OCI-LY1 (cell line): ENCODE results near the gene NDUFAF2.

Source experiments
- H2AFZ ChIP-seq: fragments of 200-600 bp; sonication (generic), shearing (Covaris generic); 2 replicates; pipeline ENCODE4 v1.6.0; 2014; ENCODE audit warnings: antibody characterized with exemption, mild to moderate bottlenecking, low read length
- H3F3A ChIP-seq: fragments of 200-600 bp; sonication (generic), shearing (Covaris generic); 2 replicates; pipeline ENCODE4 v1.6.0; 2014; ENCODE audit warnings: mild to moderate bottlenecking, antibody characterized with exemption, low read length, moderate library complexity; ENCODE audit not compliant: insufficient read depth
- H3K27ac ChIP-seq: fragments of 200-600 bp; sonication (generic); 2 replicates; pipeline ENCODE4 v1.5.1; 2014; ENCODE audit warnings: low read length, mixed run types, mild to moderate bottlenecking, low read depth; ENCODE audit not compliant: poor library complexity, severe bottlenecking
- H3K27me3 ChIP-seq: fragments of 200-600 bp; sonication (generic); 2 replicates; pipeline ENCODE4 v1.6.0; 2014; ENCODE audit warnings: antibody characterized with exemption, mild to moderate bottlenecking, low read length, moderate library complexity; ENCODE audit not compliant: insufficient read depth
- H3K36me3 ChIP-seq: fragments of 200-600 bp; sonication (generic); 2 replicates; pipeline ENCODE4 v1.6.1; 2014; ENCODE audit warnings: mild to moderate bottlenecking, antibody characterized with exemption, low read length, moderate library complexity, mixed read lengths; ENCODE audit not compliant: insufficient read depth
- H3K4me1 ChIP-seq: fragments of 200-600 bp; sonication (generic); 2 replicates; pipeline ENCODE4 v1.5.1; 2014; ENCODE audit warnings: mild to moderate bottlenecking, low read length, moderate library complexity; ENCODE audit not compliant: insufficient read depth, severe bottlenecking
- H3K4me2 ChIP-seq: fragments of 200-600 bp; sonication (generic), shearing (Covaris generic); 2 replicates; pipeline ENCODE4 v1.6.1; 2014; ENCODE audit warnings: low read length
- H3K4me3 ChIP-seq: fragments of 200-600 bp; sonication (generic); 2 replicates; pipeline ENCODE4 v1.5.1; 2014; ENCODE audit warnings: low read length, low read depth, mild to moderate bottlenecking, mixed read lengths; ENCODE audit not compliant: poor library complexity, severe bottlenecking
- H3K79me2 ChIP-seq: fragments of 200-600 bp; shearing (Covaris generic); 2 replicates; pipeline ENCODE4 v1.6.1; 2016; ENCODE audit warnings: mixed run types, low read length, mixed read lengths; ENCODE audit not compliant: insufficient read depth
- H3K9ac ChIP-seq: fragments of 200-600 bp; sonication (generic), shearing (Covaris generic); 2 replicates; pipeline ENCODE4 v1.6.1; 2014; ENCODE audit warnings: mild to moderate bottlenecking, low read length, mixed read lengths
- H3K9me2 ChIP-seq: fragments of 200-600 bp; sonication (generic), shearing (Covaris generic); 2 replicates; pipeline ENCODE4 v1.6.1; 2014; ENCODE audit warnings: low read depth, mild to moderate bottlenecking, low read length, mixed read lengths
- H3K9me3 ChIP-seq: fragments of 200-600 bp; shearing (Covaris generic); 2 replicates; pipeline ENCODE4 v1.6.1; 2014; ENCODE audit warnings: low read length, mixed read lengths
- H4K20me1 ChIP-seq: fragments of 200-600 bp; sonication (generic), shearing (Covaris generic); 2 replicates; pipeline ENCODE4 v1.6.0; 2016; ENCODE audit warnings: mild to moderate bottlenecking, low read length; ENCODE audit not compliant: insufficient read depth
- CTCF ChIP-seq: fragments of 200-600 bp; sonication (generic), shearing (Covaris generic); IDR thresholded peaks from 2 replicates; pipeline ENCODE4 v1.5.1; 2017; ENCODE audit warnings: mild to moderate bottlenecking, antibody characterized with exemption, low read length, moderate library complexity, mixed read lengths
- EZH2 ChIP-seq: fragments of 200-600 bp; sonication (generic), shearing (Covaris generic); IDR thresholded peaks from 2 replicates; pipeline ENCODE4 v1.8.0; 2017; ENCODE audit warnings: borderline replicate concordance, mixed run types, mild to moderate bottlenecking, antibody characterized with exemption, low read length, moderate library complexity, mixed read lengths

NDUFAF2 gene

GRCh38 chr5:61137835-61138234 is 192.8 kb downstream of the NDUFAF2 start:
- Histone ChIP-seq H3K36me3 (no peaks in the 10 kb centered on the region), H3F3A (no peaks in the 10 kb centered on the region), H3K79me2 (no peaks in the 10 kb centered on the region), H3K27ac (no peak overlapping the region), H3K27me3 (no peaks in the 10 kb centered on the region), H3K9me2 (no peaks in the 10 kb centered on the region), H3K9me3 (no peaks in the 10 kb centered on the region), H2AFZ (no peak overlapping the region), H4K20me1 (no peaks in the 10 kb centered on the region), H3K4me2 (no peak overlapping the region), H3K4me1 (no peaks in the 10 kb centered on the region), H3K9ac (no peak overlapping the region), H3K4me3 (no peak overlapping the region)
- TF ChIP-seq CTCF (no peak), EZH2 (no peak)

GRCh38 chr5:61139094-61139873 is 194.3 kb downstream of the NDUFAF2 start:
- Histone ChIP-seq H3K9ac (no peak overlapping the region), H3K4me3 (no peak overlapping the region), H3K9me3 (no peaks in the 10 kb centered on the region), H3K27me3 (no peaks in the 10 kb centered on the region), H3K9me2 (no peaks in the 10 kb centered on the region), H3K4me1 (no peaks in the 10 kb centered on the region), H2AFZ (no peak overlapping the region), H3F3A (no peaks in the 10 kb centered on the region), H4K20me1 (no peaks in the 10 kb centered on the region), H3K79me2 (no peaks in the 10 kb centered on the region), H3K27ac (no peak overlapping the region), H3K4me2 (no peak overlapping the region), H3K36me3 (no peaks in the 10 kb centered on the region)
- no peak for TF ChIP-seq EZH2
- TF ChIP-seq CTCF = peak; percentile 44; the same call in 1 of the 2 replicates

GRCh38 chr5:61139931-61140330 is 194.9 kb downstream of the NDUFAF2 start:
- Histone ChIP-seq H3K4me3 (no peak overlapping the region), H3K79me2 (no peaks in the 10 kb centered on the region), H3K9me3 (no peaks in the 10 kb centered on the region), H3K9me2 (no peaks in the 10 kb centered on the region), H3K36me3 (no peaks in the 10 kb centered on the region), H3K4me1 (no peaks in the 10 kb centered on the region), H4K20me1 (no peaks in the 10 kb centered on the region), H3K9ac (no peak overlapping the region), H3K4me2 (no peak overlapping the region), H3K27ac (no peak overlapping the region), H3F3A (no peaks in the 10 kb centered on the region), H3K27me3 (no peaks in the 10 kb centered on the region), H2AFZ (no peak overlapping the region)
- TF ChIP-seq EZH2 (no peak), CTCF (no peak)
